Measurements from ENCODE around the gene FOXL2NB.

Gene FOXL2NB

DNA sequence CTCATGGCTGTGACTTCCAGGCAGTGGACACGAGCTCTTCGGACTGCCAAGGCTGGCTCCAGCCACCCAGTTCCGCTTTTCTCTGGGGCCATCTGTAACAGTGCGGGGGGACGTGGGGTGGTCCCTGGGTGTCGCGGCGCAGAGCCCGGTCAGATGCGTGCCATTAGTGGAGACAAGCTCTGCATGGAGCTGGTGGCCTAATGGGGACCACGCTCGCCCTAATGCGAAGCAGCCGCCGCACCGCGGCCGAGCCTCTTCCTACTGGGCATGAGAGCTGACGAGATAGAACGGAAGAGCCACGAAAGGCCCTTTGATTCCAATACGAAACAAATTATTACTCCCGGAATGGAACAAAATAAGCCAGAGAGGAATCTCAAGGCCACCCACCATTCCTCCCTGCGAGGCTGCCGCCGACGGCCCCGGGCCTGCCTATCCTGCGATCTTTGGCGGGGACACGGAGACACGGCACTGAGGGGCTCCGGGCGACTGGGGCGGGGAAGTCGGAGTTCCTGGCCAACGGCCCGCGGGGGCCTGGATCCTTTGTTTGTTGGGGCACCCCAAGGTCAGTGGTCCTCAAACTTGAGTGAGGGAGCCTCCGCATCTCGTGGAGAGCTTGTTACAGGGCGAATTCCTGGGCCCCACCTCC is 18.2 kb upstream of the FOXL2NB start:
- no peak overlapping the region for H2AFZ ChIP-seq (ENCODE audit: low read depth, low read length)
- no peak overlapping the region for H3K9ac ChIP-seq (ENCODE audit: low read length)
- no peaks in the 10 kb centered on the region for H3K9me3 ChIP-seq (ENCODE audit: insufficient read depth, low read length)
- no peaks in the 10 kb centered on the region for H3K36me3 ChIP-seq (replicated peaks; ENCODE audit: low read depth, low read length)
- no peaks in the 10 kb centered on the region for H3K4me1 ChIP-seq (ENCODE audit: low read length)
- TF ChIP-seq EZH2phosphoT487 (IDR thresholded peaks at IDR 0.05; ENCODE audit: low read depth): no peak
- TF ChIP-seq, protein P1, sequence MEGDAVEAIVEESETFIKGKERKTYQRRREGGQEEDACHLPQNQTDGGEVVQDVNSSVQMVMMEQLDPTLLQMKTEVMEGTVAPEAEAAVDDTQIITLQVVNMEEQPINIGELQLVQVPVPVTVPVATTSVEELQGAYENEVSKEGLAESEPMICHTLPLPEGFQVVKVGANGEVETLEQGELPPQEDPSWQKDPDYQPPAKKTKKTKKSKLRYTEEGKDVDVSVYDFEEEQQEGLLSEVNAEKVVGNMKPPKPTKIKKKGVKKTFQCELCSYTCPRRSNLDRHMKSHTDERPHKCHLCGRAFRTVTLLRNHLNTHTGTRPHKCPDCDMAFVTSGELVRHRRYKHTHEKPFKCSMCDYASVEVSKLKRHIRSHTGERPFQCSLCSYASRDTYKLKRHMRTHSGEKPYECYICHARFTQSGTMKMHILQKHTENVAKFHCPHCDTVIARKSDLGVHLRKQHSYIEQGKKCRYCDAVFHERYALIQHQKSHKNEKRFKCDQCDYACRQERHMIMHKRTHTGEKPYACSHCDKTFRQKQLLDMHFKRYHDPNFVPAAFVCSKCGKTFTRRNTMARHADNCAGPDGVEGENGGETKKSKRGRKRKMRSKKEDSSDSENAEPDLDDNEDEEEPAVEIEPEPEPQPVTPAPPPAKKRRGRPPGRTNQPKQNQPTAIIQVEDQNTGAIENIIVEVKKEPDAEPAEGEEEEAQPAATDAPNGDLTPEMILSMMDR (IDR thresholded peaks at IDR 0.05; ENCODE audit: low read depth, low read length): no peak
- H3K27ac ChIP-seq (ENCODE audit: low read length): no peak overlapping the region
- H3K4me2 ChIP-seq (ENCODE audit: low read length): no peak overlapping the region
- H3K4me3 ChIP-seq (ENCODE audit: low read length): no peak overlapping the region
- no peaks in the 10 kb centered on the region for H3K79me2 ChIP-seq (ENCODE audit: low read length)
- 0 out of 2 replicates have a peak, but pooled peaks cover 3% of the 10 kb centered on the region for H3K27me3 ChIP-seq (ENCODE audit: low read depth, low read length)
- no peaks in the 10 kb centered on the region for H4K20me1 ChIP-seq (ENCODE audit: insufficient read depth, low read length)

- no peak overlapping the region for H3K4me2 ChIP-seq (ENCODE audit: low read length)
- no peak for TF ChIP-seq EZH2phosphoT487 (IDR thresholded peaks at IDR 0.05; ENCODE audit: low read depth)
- TF ChIP-seq, protein P1 (IDR thresholded peaks at IDR 0.05; ENCODE audit: low read depth, low read length): no peak
- no peaks in the 10 kb centered on the region for H3K36me3 ChIP-seq (replicated peaks; ENCODE audit: low read depth, low read length)
- H3K4me1 ChIP-seq (ENCODE audit: low read length): no peaks in the 10 kb centered on the region
- H3K9me3 ChIP-seq (ENCODE audit: insufficient read depth, low read length): no peaks in the 10 kb centered on the region
- H4K20me1 ChIP-seq (ENCODE audit: insufficient read depth, low read length): no peaks in the 10 kb centered on the region
- no peaks in the 10 kb centered on the region for H3K27me3 ChIP-seq (ENCODE audit: low read depth, low read length)
- H3K79me2 ChIP-seq (ENCODE audit: low read length): no peaks in the 10 kb centered on the region
- no peak overlapping the region for H2AFZ ChIP-seq (ENCODE audit: low read depth, low read length)
- H3K4me3 ChIP-seq (ENCODE audit: low read length): no peak overlapping the region
- no peak overlapping the region for H3K9ac ChIP-seq (ENCODE audit: low read length)
- H3K27ac ChIP-seq (ENCODE audit: low read length): no peak overlapping the region
These were observed 13.8 kb upstream of the FOXL2NB start for GRCh38 chr3:138933068-138933668.

GRCh38 chr3:138933981-138934691 is 12.9 kb upstream of the FOXL2NB start:
- no peaks in the 10 kb centered on the region for H3K79me2 ChIP-seq (ENCODE audit: low read length)
- H3K27me3 ChIP-seq (ENCODE audit: low read depth, low read length): no peaks in the 10 kb centered on the region
- H3K4me3 ChIP-seq (ENCODE audit: low read length): no peak overlapping the region
- H3K36me3 ChIP-seq (replicated peaks; ENCODE audit: low read depth, low read length): no peaks in the 10 kb centered on the region
- H3K9me3 ChIP-seq (ENCODE audit: insufficient read depth, low read length): no peaks in the 10 kb centered on the region
- H3K4me2 ChIP-seq (ENCODE audit: low read length): no peak overlapping the region
- no peak overlapping the region for H3K27ac ChIP-seq (ENCODE audit: low read length)
- H4K20me1 ChIP-seq (ENCODE audit: insufficient read depth, low read length): no peaks in the 10 kb centered on the region
- H3K4me1 ChIP-seq (ENCODE audit: low read length): no peaks in the 10 kb centered on the region
- TF ChIP-seq, protein P1 (IDR thresholded peaks at IDR 0.05; ENCODE audit: low read depth, low read length): no peak
- no peak for TF ChIP-seq EZH2phosphoT487 (IDR thresholded peaks at IDR 0.05; ENCODE audit: low read depth)
- no peak overlapping the region for H3K9ac ChIP-seq (ENCODE audit: low read length)
- H2AFZ ChIP-seq (ENCODE audit: low read depth, low read length): no peak overlapping the region

- Histone ChIP-seq H4K20me1 (ENCODE audit: insufficient read depth, low read length) (no peaks in the 10 kb centered on the region), H3K4me1 (ENCODE audit: low read length) (no peaks in the 10 kb centered on the region), H2AFZ (ENCODE audit: low read depth, low read length) (peak overlapping the region; percentile 96), H3K9ac (ENCODE audit: low read length) (peak overlapping the region; percentile 60), H3K27me3 (ENCODE audit: low read depth, low read length) (no peaks in the 10 kb centered on the region), H3K27ac (ENCODE audit: low read length) (no peak overlapping the region), H3K79me2 (ENCODE audit: low read length) (no peaks in the 10 kb centered on the region), H3K36me3 (replicated peaks; ENCODE audit: low read depth, low read length) (no peaks in the 10 kb centered on the region), H3K4me2 (ENCODE audit: low read length) (peak overlapping the region; percentile 67), H3K4me3 (ENCODE audit: low read length) (peak overlapping the region; percentile 88), H3K9me3 (ENCODE audit: insufficient read depth, low read length) (no peaks in the 10 kb centered on the region)
- no peak for TF ChIP-seq EZH2phosphoT487 (IDR thresholded peaks at IDR 0.05; ENCODE audit: low read depth)
- TF ChIP-seq, protein P1 (IDR thresholded peaks at IDR 0.05; ENCODE audit: low read depth, low read length): no peak
These were observed 11.5 kb upstream of the FOXL2NB start for GRCh38 chr3:138935505-138935862.
